Measurements from ENCODE around the gene TMCO4.

Gene TMCO4

GRCh38 chr1:19712928-19713327 lies 86.8 kb downstream of the TMCO4 start:
- no peak for DNase-seq (ENCODE audit: low read depth)

- no peak for DNase-seq (ENCODE audit: low read depth)
Observed at GRCh38 chr1:19710825-19711611, 88.7 kb downstream of the TMCO4 start.

- no peak for DNase-seq (ENCODE audit: low read depth)
Observed at GRCh38 chr1:19709260-19709793, 90.4 kb downstream of the TMCO4 start.

GRCh38 chr1:19708567-19709110 lies 91.1 kb downstream of the TMCO4 start:
- no peak for DNase-seq (ENCODE audit: low read depth)

GRCh38 chr1:19706136-19706535 lies 93.6 kb downstream of the TMCO4 start:
- DNase-seq (ENCODE audit: low read depth), result no peak

GRCh38 chr1:19705464-19705863 lies 94.3 kb downstream of the TMCO4 start:
- DNase-seq (ENCODE audit: low read depth), result no peak

- no peak for DNase-seq (ENCODE audit: low read depth)
Observed at GRCh38 chr1:19704247-19705113, 95.2 kb downstream of the TMCO4 start.

- no peak for DNase-seq (ENCODE audit: low read depth)
Observed at GRCh38 chr1:19703280-19703679, 96.4 kb downstream of the TMCO4 start.

- DNase-seq (ENCODE audit: low read depth), result no peak
Observed at GRCh38 chr1:19700079-19700777, 99.5 kb downstream of the TMCO4 start.

- DNase-seq (ENCODE audit: low read depth), result no peak
Observed at GRCh38 chr1:19698181-19698580, 101.5 kb downstream of the TMCO4 start.

GRCh38 chr1:19696820-19697219 lies 102.9 kb downstream of the TMCO4 start:
- DNase-seq (ENCODE audit: low read depth), result no peak

GRCh38 chr1:19695772-19696171 lies 103.9 kb downstream of the TMCO4 start:
- no peak for DNase-seq (ENCODE audit: low read depth)

GRCh38 chr1:19694298-19694697 lies 105.4 kb downstream of the TMCO4 start:
- no peak for DNase-seq (ENCODE audit: low read depth)

- DNase-seq (ENCODE audit: low read depth), result no peak
Observed at GRCh38 chr1:19690342-19690741, 109.4 kb downstream of the TMCO4 start.

- no peak for DNase-seq (ENCODE audit: low read depth)
Observed at GRCh38 chr1:19689856-19690255, 109.9 kb downstream of the TMCO4 start.

GRCh38 chr1:19689085-19689757 lies 110.5 kb downstream of the TMCO4 start:
- no peak for DNase-seq (ENCODE audit: low read depth)

GRCh38 chr1:19688041-19688842 lies 111.5 kb downstream of the TMCO4 start:
- DNase-seq (ENCODE audit: low read depth), result no peak

- no peak for DNase-seq (ENCODE audit: low read depth)
Observed at GRCh38 chr1:19687414-19687813, 112.3 kb downstream of the TMCO4 start.

GRCh38 chr1:19685994-19686393 lies 113.7 kb downstream of the TMCO4 start:
- DNase-seq (ENCODE audit: low read depth), result no peak

- no peak for DNase-seq (ENCODE audit: low read depth)
Observed at GRCh38 chr1:19684677-19685076, 115.0 kb downstream of the TMCO4 start.

- no peak for DNase-seq (ENCODE audit: low read depth)
Observed at GRCh38 chr1:19683351-19683750, 116.4 kb downstream of the TMCO4 start.
